CD14-positive monocyte (primary cell): ENCODE results near the gene IMMP2L. TPM values are rescaled to one million over a fixed set of nuclear protein-coding genes. Genes with fewer than 3 reads are reported as not detected.

ENCODE experiments used
- DNase-seq, 3 donors: peaks; one replicate each; pipeline ENCODE4 v3.0.0-alpha.2; 2011 to 2022
- H2AFZ ChIP-seq: 2 replicates; pipeline ENCODE4 v1.6.0; 2012; ENCODE audit warnings: mild to moderate bottlenecking, low read depth, low read length, inconsistent platforms; ENCODE audit not compliant: insufficient read depth, poor library complexity, severe bottlenecking
- H3K27ac ChIP-seq, 2 donors: 1 replicate in 1 of 2; 2 replicates in 1 of 2; pipeline ENCODE4 v1.5.1; 2012 to 2013; ENCODE audit warnings: low read length in 2 of 2, control low read depth in 1 of 2, inconsistent platforms in 1 of 2, low read depth in 1 of 2, mild to moderate bottlenecking in 1 of 2
- H3K27me3 ChIP-seq, 2 donors: one replicate each; pipeline versions ENCODE4 v1.6.0 to v1.6.1; 2011 to 2013; ENCODE audit warnings: low read length in 2 of 2; ENCODE audit not compliant: control insufficient read depth in 2 of 2, insufficient read depth in 2 of 2
- H3K36me3 ChIP-seq, 2 donors: replicated peaks in 1 of 2; 1 replicate in 1 of 2; 2 replicates in 1 of 2; pipeline versions ENCODE4 v1.5.1 to v1.6.1; 2012 to 2013; ENCODE audit warnings: low read length in 2 of 2, control low read depth in 1 of 2, inconsistent platforms in 1 of 2, mild to moderate bottlenecking in 1 of 2; ENCODE audit not compliant: insufficient read depth in 2 of 2, control insufficient read depth in 1 of 2
- H3K4me1 ChIP-seq, 2 donors: 1 replicate in 1 of 2; 2 replicates in 1 of 2; pipeline versions ENCODE4 v1.5.1 to v1.6.1; 2012 to 2013; ENCODE audit warnings: low read length in 2 of 2, control low read depth in 1 of 2, inconsistent platforms in 1 of 2, mild to moderate bottlenecking in 1 of 2, moderate library complexity in 1 of 2; ENCODE audit not compliant: insufficient read depth in 2 of 2, control insufficient read depth in 1 of 2
- H3K4me2 ChIP-seq: replicated peaks from 2 replicates; pipeline ENCODE3; 2012; ENCODE audit warnings: low read length, moderate library complexity, mild to moderate bottlenecking; ENCODE audit not compliant: poor library complexity, severe bottlenecking; ENCODE audit errors: extremely low read depth
- H3K4me3 ChIP-seq, 3 experiments: fragments of 200-600 bp in 1 of 3; sonication (generic) in 1 of 3; replicated peaks in 1 of 3; 1 replicate in 2 of 3; 2 replicates in 1 of 3; pipeline ENCODE4 v1.5.1; 2011 to 2013; ENCODE audit warnings: low read length in 3 of 3, mild to moderate bottlenecking in 3 of 3, control low read depth in 2 of 3, low read depth in 2 of 3, inconsistent platforms in 1 of 3, moderate library complexity in 1 of 3
- H3K79me2 ChIP-seq: 2 replicates; pipeline ENCODE4 v1.6.0; 2012; ENCODE audit warnings: mild to moderate bottlenecking, control low read depth, inconsistent platforms, low read length, moderate library complexity; ENCODE audit not compliant: insufficient read depth
- H3K9ac ChIP-seq: 2 replicates; pipeline ENCODE4 v1.6.0; 2017; ENCODE audit warnings: low read length, mild to moderate bottlenecking; ENCODE audit not compliant: insufficient read depth, poor library complexity, severe bottlenecking
- H3K9me3 ChIP-seq, 2 donors: replicated peaks in 1 of 2; 1 replicate in 1 of 2; 2 replicates in 1 of 2; pipeline versions ENCODE4 v1.5.1 to v1.6.1; 2012 to 2013; ENCODE audit warnings: low read length in 2 of 2, control low read depth in 1 of 2; ENCODE audit not compliant: control insufficient read depth in 1 of 2, insufficient read depth in 1 of 2
- H4K20me1 ChIP-seq: 2 replicates; pipeline ENCODE4 v1.6.0; 2012; ENCODE audit warnings: mild to moderate bottlenecking, low read length, control low read depth, moderate library complexity; ENCODE audit not compliant: insufficient read depth
- H3K27ac Mint-ChIP-seq, 7 donors: one replicate each; pipeline ENCODE4 v1.8.0; 2020; ENCODE audit warnings: mild to moderate bottlenecking in 7 of 7, mixed read lengths in 7 of 7, moderate library complexity in 6 of 7, inconsistent platforms in 2 of 7
- H3K27me3 Mint-ChIP-seq, 3 donors: one replicate each; pipeline ENCODE4 v1.8.0; 2021 to 2022; ENCODE audit warnings: low read depth in 3 of 3, mild to moderate bottlenecking in 3 of 3, mixed read lengths in 3 of 3, moderate library complexity in 3 of 3, inconsistent platforms in 1 of 3
- H3K36me3 Mint-ChIP-seq, 2 donors: one replicate each; pipeline ENCODE4 v1.8.0; 2020; ENCODE audit warnings: mixed read lengths in 2 of 2, inconsistent platforms in 1 of 2, mild to moderate bottlenecking in 1 of 2
- H3K4me1 Mint-ChIP-seq: one replicate; pipeline ENCODE4 v1.8.0; 2020; ENCODE audit warnings: mild to moderate bottlenecking, mixed read lengths
- H3K4me3 Mint-ChIP-seq, 2 donors: one replicate each; pipeline ENCODE4 v1.8.0; 2020; ENCODE audit warnings: mild to moderate bottlenecking in 2 of 2, mixed read lengths in 2 of 2, moderate library complexity in 1 of 2
- H3K9me3 Mint-ChIP-seq, 7 donors: one replicate each; pipeline ENCODE4 v1.8.0; 2020 to 2022; ENCODE audit warnings: mixed read lengths in 7 of 7, mild to moderate bottlenecking in 6 of 7, moderate library complexity in 6 of 7, inconsistent platforms in 2 of 7
- WGBS: methylation state at CpG from one replicate; pipeline ENCODE4 v1.1.5; 2013; ENCODE audit warnings: missing lambda C conversion rate; ENCODE audit not compliant: insufficient coverage; 5-methylcytosine and 5-hydroxymethylcytosine counted together
- intact Hi-C, 2 donors: fragments of 100-400 bp; cut with micrococcal nuclease; formaldehyde crosslinking; loops; one replicate each; pipeline versions ENCODE4 v1.15.0 to v1.15.1; 2023
- polyA plus RNA-seq, 3 donors: library from polyadenylated mRNA; depleted of rRNA in 1 of 3; unstranded in 2 of 3; stranded (reverse) in 1 of 3; fragments of 300-500 nt in 2 of 3; fragments of >200 nt in 1 of 3; fragmentation: Illumina TruSeq in 2 of 3; gene quantifications; 1 replicate in 2 of 3; 2 replicates in 1 of 3; pipeline ENCODE4 v1.2.3, GENCODE V29; 2012 to 2021
- TF ChIP-seq, protein P1 (sequence below): fragments of 200-600 bp; IDR thresholded peaks from one replicate; pipeline ENCODE4 v1.8.0; 2022; ENCODE audit warnings: antibody characterized with exemption, mild to moderate bottlenecking

Gene IMMP2L
- polyA plus RNA-seq, 3 donors = 1.9 to 6.4 (median 6.2) TPM

DNA sequence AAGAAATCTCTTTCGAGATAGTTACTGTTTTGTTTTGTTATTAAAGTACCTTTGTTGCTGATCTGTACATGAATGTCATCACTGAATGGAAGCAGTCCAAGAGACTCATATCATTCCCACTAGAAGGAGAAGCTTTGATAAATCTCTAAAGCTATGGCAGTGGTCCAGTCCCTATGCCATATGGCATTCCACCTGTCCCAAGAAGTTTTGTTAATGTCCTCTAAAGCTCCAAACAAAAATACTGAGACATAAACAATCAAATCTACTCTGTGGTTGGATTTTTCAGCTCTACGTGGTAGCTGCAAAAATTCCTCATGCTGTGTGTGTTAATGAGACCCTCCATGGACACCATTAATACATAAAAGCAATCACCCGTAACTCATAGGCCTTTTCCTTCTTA, 377.3 kb downstream of the IMMP2L start:
- intact Hi-C loops = no loop called here
- no peak overlapping the region for H3K27ac Mint-ChIP-seq
- Histone ChIP-seq H3K27ac (no peak overlapping the region), H3K79me2 (no peaks in the 10 kb centered on the region), H3K4me3 (no peak overlapping the region), H3K4me2 (no peak overlapping the region), H3K9ac (no peak overlapping the region), H3K36me3 (no peaks in the 10 kb centered on the region), H3K9me3 (no peaks in the 10 kb centered on the region), H2AFZ (no peak overlapping the region), H4K20me1 (no peaks in the 10 kb centered on the region), H3K27me3 (no peaks in the 10 kb centered on the region), H3K4me1 (no peaks in the 10 kb centered on the region)
- H3K27me3 Mint-ChIP-seq = no peaks in the 10 kb centered on the region
- H3K36me3 Mint-ChIP-seq = no peaks in the 10 kb centered on the region
- no CpG with 5 or more reads among the region's 3 CpGs for WGBS
- TF ChIP-seq, protein P1, sequence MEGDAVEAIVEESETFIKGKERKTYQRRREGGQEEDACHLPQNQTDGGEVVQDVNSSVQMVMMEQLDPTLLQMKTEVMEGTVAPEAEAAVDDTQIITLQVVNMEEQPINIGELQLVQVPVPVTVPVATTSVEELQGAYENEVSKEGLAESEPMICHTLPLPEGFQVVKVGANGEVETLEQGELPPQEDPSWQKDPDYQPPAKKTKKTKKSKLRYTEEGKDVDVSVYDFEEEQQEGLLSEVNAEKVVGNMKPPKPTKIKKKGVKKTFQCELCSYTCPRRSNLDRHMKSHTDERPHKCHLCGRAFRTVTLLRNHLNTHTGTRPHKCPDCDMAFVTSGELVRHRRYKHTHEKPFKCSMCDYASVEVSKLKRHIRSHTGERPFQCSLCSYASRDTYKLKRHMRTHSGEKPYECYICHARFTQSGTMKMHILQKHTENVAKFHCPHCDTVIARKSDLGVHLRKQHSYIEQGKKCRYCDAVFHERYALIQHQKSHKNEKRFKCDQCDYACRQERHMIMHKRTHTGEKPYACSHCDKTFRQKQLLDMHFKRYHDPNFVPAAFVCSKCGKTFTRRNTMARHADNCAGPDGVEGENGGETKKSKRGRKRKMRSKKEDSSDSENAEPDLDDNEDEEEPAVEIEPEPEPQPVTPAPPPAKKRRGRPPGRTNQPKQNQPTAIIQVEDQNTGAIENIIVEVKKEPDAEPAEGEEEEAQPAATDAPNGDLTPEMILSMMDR = no peak
- no peaks in the 10 kb centered on the region for H3K4me1 Mint-ChIP-seq
- no peak for DNase-seq
- H3K9me3 Mint-ChIP-seq = peaks cover 0 to 8% (median 3%) of the 10 kb centered on the region in 7 donors
- no peak overlapping the region for H3K4me3 Mint-ChIP-seq

- H4K20me1 ChIP-seq = no peaks in the 10 kb centered on the region
- H3K27me3 ChIP-seq = no peaks in the 10 kb centered on the region
- H3K27ac ChIP-seq = no peak overlapping the region
- peaks cover 0 to 10% (median 3%) of the 10 kb centered on the region in 7 donors for H3K9me3 Mint-ChIP-seq
- no peak overlapping the region for H3K9ac ChIP-seq
- H3K36me3 ChIP-seq = no peaks in the 10 kb centered on the region
- no peaks in the 10 kb centered on the region for H3K27me3 Mint-ChIP-seq
- DNase-seq = no peak
- TF ChIP-seq, protein P1 = no peak
- intact Hi-C loops = no loop called here
- no peak overlapping the region for H3K4me2 ChIP-seq
- H3K79me2 ChIP-seq = no peaks in the 10 kb centered on the region
- no peak overlapping the region for H2AFZ ChIP-seq
- no peak overlapping the region for H3K27ac Mint-ChIP-seq
- H3K4me3 ChIP-seq = no peak overlapping the region
- no peaks in the 10 kb centered on the region for H3K36me3 Mint-ChIP-seq
- H3K9me3 ChIP-seq = no peaks in the 10 kb centered on the region
- no peaks in the 10 kb centered on the region for H3K4me1 ChIP-seq
- H3K4me1 Mint-ChIP-seq = no peaks in the 10 kb centered on the region
- no peak overlapping the region for H3K4me3 Mint-ChIP-seq
Measured at GRCh38 chr7:111183321-111183720, 379.0 kb downstream of the IMMP2L start.
